ENCODE results near the gene MSL2.
"Not testable (repeated sequence)": the region's sequence is repeated elsewhere in the genome, so short reads cannot be mapped to it uniquely, and the experiment has no call there.

DNA sequence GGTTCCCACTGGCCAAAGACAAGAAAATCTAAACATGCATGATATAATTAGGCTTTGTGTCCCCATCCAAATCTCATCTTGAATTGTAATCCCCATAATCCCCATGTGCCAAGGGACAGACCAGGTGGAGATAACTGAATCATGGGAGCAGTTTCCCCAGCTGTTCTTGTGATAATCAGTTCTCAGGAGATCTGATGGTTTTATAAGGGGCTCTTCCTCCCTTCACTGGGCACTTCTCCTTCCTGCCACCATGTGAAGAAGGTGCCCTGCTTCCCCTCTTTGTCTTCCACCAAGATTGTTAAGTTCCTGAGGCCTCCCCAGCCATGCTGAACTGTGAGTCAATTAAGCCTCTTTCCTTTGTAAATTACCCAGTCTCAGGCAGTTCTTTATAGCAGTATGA, 32.5 kb downstream of the MSL2 start:
- not testable (repeated sequence) for TF ChIP-seq ARNT (IDR thresholded peaks at IDR 0.05); TARDBP (IDR thresholded peaks at IDR 0.05); BHLHE40 (IDR thresholded peaks at IDR 0.05; ENCODE audit: borderline replicate concordance); HDGF (IDR thresholded peaks at IDR 0.05; ENCODE audit: borderline replicate concordance); CTBP1 (IDR thresholded peaks at IDR 0.05; ENCODE audit: borderline replicate concordance); ELF4 (IDR thresholded peaks at IDR 0.05); FOXA1 (IDR thresholded peaks at IDR 0.05); ZNF384 (IDR thresholded peaks at IDR 0.05); FOXK2 (IDR thresholded peaks at IDR 0.05); SUZ12 (IDR thresholded peaks at IDR 0.05); SP1 (IDR thresholded peaks at IDR 0.05); NFRKB (IDR thresholded peaks at IDR 0.05); FOXM1 (IDR thresholded peaks at IDR 0.05; ENCODE audit: borderline replicate concordance)
- TF ChIP-seq, protein P1, sequence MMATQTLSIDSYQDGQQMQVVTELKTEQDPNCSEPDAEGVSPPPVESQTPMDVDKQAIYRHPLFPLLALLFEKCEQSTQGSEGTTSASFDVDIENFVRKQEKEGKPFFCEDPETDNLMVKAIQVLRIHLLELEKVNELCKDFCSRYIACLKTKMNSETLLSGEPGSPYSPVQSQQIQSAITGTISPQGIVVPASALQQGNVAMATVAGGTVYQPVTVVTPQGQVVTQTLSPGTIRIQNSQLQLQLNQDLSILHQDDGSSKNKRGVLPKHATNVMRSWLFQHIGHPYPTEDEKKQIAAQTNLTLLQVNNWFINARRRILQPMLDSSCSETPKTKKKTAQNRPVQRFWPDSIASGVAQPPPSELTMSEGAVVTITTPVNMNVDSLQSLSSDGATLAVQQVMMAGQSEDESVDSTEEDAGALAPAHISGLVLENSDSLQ (IDR thresholded peaks at IDR 0.05), result not testable (repeated sequence)
